GM21619 (cell line): ENCODE measurements around the gene KLHL17.
"Not testable (repeated sequence)": the region's sequence is repeated elsewhere in the genome, so short reads cannot be mapped to it uniquely, and the experiment has no call there.

Experiments
- ATAC-seq: cut with Tn5 transposase; IDR thresholded peaks from one replicate; pipeline ENCODE4 v1.9.1; 2021; ENCODE audit not compliant: unreplicated experiment

The KLHL17 gene

DNA sequence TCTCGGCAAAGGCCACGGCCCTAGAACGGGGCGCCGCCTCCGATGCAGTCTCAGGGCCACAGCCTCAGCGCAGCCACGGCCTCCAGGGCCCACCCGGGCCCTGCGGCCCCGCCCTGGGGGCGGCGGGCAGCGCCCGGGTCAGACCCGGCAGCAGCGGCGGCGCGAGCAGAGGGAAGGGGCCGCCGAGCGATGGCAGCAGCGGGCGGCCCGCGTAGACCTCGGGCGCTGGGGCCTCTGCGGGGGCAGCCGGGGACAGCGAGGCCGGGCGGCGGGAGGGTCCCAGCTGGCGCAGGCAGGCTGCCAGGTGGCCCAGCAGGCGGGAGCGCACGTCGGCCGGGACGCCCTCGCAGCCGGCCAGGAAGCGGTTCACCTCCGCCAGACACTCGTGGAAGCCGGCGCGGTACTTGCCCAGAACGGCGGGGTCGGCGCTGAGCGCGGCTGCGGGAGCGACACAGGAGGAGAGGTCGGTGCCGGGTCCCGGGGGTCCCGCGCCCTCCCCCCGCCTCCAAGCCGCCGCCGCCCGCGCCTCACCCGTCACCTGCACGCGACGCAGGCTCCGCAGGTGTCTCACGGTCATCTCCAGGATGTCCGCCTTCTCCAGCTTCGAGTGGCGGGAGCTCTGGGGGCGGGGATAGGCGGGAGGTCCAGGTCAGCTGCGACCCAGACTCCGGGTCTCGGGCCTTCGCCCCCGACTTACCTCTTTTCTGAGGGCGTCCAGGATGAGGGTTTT is 38.8 kb downstream of the KLHL17 start:
- no peak for ATAC-seq

DNA sequence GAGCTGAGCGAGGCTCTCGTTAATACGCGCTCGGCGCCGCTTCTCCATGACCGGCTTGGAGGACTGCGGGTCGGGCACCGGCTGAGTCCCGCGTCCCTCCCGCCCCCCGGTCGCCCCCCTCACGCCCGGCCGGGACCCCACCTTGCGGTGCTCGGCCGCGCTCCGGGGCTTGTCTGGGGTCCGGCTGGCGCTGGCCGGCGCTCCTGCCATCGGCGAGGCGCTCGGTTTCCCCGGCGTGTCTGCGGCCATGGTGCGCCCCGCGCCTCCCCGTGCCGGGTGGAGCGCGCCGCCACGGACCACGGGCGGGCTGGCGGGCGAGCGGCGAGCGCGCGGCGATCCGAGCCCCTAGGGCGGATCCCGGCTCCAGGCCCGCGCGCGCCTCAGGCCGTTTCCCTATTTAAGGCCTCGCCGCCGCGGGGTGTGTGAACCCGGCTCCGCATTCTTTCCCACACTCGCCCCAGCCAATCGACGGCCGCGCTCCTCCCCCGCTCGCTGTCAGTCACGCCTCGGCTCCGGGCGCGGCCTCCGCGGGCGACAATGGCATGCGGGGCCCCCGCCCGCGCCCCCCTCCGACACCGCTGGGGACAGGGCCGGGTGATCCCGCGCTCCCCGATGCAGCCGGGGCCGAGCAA is 39.5 kb downstream of the KLHL17 start, which contains the start of gene HES4:
Gene HES4 (minus strand): TSS at position 373 of the 632 bp plus-strand sequence. CDS start 124 bp downstream, at position 249.
- ATAC-seq, result no peak

DNA sequence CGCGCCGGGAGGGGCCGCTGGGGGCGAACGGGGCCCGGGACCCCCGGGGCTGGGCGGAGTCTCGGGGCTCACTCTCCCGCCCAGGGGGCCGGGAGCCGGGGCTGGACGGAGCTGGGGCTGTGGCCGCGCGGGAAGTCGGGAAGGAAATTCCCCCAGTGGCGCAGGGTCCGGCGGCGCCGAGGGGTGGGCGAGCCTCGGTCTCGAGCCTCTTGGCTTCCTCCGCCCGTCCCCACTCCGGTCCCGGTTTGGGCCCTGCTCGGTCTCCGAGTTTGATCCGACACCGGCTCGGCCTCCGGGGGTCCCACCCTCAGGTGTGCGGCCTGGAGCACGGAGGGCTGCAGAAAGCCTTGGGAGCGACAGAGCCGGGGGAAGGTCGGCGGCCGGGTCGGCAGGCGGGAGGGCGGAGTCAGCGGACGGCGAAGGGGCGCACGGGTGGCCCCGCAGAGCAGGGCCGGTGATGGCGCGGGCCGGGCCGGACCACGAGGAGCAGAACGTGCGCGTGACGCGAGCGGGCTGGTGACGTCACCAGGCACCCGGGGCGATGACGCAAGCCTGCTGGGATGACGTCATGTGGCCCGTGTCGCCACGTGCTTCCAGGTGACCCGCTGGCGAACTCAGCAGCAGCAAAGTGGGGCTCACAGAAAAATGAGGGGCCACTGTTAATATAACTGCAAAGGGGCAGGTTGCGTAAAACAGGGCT is 40.1 kb downstream of the KLHL17 start:
- ATAC-seq, result no peak

DNA sequence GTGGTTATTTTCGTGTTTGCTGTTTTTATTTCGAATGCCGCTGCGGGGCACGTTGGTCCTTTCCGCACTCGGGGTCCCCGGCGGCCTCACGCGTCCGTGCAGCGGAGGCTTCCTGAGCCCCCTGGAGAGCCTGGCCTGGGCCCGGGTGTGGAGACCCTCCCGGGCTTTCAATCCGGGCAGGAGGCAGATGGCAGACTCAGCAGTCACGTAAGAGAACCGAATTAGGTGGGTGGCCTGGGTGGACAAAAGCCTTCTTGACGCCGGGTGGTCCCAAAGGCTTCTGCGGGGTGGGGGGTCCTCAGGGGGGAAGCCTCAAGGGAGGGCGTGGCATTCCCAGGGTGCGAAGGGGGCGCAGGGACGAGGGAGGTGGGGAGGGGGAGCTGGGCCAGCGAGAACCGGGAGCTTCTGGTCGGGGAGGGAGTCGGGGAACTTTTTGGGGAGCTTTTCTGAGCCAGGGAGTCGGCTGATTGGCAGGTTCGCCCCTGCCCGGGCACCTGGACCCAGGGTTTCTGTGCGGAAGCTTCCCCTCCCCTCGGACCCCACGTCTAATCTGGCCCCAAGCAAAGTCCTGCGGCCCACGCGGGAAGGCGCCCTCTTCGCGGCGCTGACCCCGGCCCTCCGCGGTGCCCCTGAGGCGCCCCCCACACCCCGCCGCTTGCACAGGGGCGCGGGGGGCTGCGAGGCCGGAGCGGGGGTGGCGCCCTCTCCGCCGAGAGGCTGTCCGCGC is 40.8 kb downstream of the KLHL17 start:
- no peak for ATAC-seq

DNA sequence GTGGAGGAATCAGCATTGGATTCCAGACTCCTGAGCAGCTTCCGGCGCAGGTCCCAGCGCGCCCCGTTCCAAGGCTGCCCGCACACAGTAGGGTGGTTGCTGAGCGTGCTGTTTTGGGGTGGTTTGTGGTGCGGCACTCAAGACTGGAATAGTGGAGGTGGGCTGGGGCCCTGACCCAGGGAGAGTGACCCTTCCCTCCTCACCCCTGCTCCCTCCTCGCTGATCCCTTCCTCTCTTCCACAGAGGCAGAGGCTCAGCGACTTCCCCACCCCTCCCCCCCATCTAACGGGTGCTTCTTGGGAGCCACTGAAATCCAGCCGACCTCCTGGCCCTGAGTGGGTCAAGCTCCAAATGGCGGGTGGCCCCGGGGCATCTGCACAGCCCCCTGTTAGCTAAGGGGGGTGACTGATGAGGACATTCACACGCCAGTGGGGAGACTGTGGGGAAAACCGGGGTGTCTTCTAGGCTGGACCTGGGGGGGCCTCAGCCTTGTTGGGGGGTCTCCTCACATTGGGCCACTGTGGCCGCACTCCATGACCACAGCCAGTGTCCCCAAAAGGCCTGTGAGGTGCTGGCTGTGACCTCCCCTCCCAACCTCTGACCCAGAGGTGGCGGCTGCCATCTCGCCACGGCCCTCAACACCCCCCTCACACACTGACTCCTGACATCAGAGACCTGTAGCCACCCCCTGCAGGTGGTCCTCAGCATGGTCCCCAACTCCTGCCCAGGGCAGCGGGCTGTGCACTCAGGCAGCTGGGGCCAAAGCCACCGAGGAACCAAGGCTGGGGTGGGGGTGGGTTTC is 43.4 kb downstream of the KLHL17 start:
- ATAC-seq, result no peak

DNA sequence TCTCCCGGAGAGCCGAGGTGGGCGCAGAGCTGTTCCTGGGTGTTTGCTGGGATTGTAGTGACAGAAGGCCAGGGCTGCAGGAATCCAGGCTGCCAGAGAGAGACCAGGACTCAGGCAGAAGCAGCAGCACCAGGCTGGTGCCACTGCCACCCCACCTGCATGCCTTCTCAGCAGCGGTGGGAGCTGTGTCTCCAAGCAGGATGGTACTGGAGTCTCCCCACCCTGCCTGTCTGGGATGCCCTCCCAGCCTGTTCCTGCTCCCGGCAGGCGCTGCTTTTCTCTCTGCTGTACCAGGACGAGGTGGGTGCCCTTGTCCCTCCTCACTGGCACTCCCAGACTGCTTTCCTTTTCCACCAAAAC is 44.0 kb downstream of the KLHL17 start:
- ATAC-seq, result no peak

DNA sequence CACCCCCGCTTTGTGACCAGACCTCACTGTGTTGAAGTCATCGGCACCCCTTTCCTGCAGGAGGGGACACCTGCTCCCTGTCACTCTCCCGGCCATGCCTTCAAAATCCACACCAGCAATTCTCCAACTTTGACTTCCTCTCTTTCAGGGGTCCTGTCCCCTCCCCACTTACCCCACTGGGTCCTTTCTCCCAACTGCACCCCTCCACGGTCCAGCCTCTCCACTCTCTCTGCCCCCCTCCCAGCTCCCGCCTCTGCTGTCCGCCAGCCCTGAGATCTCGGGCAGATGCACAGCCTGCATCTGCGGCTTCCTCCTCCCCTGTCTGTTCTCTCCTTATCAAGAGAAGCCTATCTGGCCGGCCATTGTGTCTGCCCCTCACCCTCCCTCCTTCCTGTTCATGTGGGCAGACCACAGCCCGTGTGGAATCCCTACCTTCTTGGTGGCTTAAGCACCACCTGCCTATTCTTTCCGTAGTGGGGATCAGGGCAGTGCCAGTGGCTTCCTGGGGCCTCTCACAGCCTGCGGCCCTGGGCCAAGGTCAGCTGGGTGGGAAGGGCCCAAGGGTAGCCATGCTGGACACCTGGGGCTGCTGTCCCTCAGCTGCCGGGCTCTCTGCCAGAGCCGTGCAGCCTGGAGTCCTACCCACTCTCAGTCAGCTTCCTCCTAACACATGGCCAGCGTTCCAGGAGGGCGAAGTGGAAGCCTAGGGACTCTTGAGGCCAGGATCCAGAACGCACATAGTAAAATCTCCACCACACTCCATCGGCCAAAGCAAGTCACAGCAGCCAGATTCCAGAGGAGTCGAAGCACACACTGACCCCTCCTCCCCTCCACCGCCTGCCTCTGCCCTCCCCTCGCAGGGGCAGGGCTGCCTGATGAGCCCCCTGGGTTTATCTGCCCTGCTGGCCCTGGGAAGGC is 44.7 kb downstream of the KLHL17 start:
- ATAC-seq, result no peak

DNA sequence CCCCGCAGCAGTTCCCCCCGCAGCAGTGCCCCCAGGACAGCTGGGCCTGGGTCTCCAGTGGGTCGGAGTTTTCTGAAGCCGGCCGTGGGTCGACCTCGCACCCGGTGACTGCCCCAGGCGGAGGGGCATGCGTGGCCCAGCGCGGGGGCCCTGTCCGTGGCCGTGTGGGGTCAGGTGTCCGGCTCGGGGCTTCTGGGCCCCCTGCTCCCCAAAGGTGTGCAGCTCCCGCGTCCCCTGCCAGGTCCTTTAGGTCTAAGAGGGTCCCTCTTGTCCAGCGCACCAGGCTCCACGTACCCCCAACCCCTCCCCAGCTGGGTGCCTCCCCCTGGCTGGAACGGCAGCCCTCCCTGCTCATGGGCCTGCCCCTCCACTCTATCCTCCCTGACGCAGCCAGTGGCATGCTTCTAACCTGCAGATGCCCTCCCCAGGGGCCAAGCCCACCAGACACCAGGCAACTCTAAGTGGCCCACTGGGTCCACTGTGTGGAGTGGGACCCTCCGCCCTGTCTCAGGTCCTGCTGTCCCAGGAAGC is 45.5 kb downstream of the KLHL17 start:
- ATAC-seq, result no peak

DNA sequence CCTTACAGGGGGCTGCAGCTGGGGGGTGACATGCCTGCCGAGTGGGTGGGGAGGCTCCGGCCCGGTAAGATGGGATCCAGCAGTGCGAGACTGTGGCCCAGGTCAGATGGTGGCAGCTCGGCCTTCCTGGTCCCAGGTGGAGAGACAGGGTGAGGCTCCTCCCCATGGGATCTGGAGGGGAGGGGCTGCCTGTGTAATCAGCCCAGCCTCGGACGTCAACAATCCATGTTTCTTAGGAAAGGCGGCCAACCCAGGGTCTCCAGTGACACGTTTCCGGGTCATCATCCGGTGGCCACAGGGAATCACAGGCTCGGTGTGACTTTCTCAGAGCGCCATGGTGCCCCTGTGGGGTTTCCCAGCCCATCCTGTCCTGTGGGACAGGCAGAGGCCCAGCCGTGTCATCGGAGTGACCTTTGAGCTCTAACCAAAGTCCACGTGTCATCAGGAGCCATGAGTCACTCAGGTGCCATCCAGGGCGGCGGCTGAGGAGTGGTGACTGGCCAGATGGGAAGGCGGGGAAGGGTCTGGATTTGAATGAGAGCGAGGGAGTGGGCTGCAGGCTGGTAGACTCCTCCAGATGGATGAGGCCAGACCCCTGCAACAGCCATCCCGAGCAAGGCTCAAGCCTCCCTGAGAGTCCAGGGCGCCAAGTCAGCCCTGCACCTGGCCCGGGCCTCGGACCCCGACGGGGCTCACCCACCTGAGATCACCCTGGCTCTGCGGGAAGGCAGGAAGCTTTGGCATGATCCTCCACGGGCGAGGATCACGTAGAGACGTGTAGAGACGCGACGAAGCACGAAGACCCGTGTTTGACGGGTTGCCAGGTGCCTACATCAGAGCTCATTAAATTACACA is 46.1 kb downstream of the KLHL17 start:
- no peak for ATAC-seq

DNA sequence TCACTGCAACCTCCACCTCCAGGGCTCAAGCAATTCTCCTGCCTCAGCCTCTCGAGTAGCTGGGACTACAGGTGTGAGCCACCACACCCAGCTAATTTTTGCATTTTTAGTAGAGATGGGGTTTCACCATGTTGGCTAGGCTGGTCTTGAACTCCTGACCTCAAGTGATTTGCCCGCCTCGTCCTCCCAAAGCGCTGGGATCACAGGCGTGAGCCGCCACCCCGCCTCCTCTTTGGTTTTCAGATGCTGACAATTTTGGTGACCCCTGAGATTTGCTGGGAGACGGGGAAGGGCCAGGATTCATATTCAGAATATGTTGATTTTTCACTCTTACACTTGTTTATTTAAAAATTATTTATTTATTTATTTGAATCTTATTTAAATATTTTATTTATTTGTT is 49.7 kb downstream of the KLHL17 start:
- not testable (repeated sequence) for ATAC-seq

DNA sequence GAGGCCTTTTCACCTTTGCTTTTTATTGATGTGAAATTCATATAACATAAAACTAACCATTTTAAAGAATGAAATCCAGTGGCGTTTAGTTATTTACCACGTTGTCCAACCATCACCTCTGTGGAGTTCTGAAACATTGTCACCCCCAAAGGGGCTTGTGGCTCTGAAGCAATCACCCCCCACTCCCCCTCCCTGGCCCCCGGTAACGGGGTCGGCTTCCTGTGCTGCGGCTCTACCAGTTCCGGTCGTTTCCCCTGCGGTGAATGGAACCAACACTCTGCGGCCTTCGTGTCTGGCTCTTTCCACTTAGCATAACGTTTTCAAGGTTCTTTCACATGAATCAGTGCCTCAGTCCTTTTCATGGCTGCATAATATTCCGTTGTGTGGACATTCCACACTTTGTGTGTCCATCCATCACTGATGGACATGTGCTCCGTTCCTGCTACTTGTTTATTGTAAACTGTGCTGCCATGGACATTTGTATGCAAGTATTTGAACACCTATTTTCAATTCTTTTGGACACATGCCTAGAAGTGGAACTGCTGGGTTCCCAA is 51.1 kb downstream of the KLHL17 start:
- no peak for ATAC-seq

DNA sequence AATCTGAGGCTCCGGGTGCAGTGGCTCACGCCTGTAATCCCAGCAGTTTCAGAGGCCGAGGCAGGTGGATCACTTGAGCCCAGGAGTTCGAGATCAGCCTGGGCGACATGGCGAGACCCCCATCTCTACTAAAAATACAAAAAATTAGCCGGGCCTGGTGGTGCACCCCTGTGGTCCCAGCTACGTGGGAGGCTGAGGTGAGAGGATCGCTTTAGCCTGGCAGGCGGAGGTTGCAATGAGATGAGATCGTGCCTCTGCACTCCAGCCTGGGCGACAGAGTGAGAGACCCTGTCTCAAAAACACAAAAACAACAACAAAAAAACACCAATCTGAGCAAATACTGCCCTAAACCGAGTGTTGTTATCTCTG is 52.3 kb downstream of the KLHL17 start:
- ATAC-seq, result not testable (repeated sequence)

DNA sequence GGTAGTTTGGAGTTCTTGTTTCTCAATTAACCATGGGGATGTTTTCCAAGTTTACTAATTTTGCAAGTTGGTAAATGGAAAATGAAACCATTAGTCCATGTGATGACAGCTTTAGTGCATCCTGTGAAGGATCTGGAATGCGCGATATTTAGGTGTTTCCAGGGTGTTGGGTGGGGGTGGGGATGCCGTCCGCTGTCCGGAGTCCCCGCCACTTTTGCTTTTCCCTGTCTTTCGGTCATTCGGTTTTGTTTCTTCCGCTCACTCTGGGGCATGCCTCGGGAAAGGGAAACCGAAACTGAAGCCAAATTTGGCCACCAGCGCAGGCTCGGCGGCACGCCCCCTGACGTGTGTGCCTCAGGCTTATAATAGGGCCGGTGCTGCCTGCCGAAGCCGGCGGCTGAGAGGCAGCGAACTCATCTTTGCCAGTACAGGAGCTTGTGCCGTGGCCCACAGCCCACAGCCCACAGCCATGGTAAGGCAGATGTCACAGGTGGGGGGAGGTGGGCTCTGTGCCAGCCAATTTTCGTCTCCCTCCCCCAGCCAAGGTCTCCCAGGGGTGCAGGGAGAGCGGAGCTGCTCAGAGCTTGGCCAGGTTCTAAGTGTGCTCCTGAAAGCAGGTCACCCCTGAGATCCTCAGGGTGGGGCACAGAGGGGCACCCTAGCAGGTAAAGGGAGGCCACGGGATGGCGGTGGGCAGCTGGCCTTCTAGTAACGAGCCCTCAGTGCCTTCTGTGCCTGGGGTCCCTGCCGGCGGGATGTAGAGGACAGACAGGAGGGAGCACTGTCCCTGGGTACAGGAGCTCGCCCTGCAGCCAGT is 52.9 kb downstream of the KLHL17 start, which contains the start of gene ISG15:
Gene ISG15 (plus strand): TSS at position 393 of the 817 bp plus-strand sequence. CDS start 77 bp downstream, at position 470.
- peak; percentile 75 for ATAC-seq

DNA sequence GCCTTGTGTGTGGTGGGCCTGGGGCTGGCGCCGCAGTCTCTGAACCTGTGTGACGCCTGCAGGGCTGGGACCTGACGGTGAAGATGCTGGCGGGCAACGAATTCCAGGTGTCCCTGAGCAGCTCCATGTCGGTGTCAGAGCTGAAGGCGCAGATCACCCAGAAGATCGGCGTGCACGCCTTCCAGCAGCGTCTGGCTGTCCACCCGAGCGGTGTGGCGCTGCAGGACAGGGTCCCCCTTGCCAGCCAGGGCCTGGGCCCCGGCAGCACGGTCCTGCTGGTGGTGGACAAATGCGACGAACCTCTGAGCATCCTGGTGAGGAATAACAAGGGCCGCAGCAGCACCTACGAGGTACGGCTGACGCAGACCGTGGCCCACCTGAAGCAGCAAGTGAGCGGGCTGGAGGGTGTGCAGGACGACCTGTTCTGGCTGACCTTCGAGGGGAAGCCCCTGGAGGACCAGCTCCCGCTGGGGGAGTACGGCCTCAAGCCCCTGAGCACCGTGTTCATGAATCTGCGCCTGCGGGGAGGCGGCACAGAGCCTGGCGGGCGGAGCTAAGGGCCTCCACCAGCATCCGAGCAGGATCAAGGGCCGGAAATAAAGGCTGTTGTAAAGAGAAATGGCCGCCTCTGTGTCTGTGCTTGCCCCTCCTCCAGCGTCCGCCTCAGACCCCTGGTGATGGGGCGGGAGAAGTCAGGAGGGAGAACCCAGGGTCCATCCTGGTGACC is 53.7 kb downstream of the KLHL17 start:
- ATAC-seq, result no peak

DNA sequence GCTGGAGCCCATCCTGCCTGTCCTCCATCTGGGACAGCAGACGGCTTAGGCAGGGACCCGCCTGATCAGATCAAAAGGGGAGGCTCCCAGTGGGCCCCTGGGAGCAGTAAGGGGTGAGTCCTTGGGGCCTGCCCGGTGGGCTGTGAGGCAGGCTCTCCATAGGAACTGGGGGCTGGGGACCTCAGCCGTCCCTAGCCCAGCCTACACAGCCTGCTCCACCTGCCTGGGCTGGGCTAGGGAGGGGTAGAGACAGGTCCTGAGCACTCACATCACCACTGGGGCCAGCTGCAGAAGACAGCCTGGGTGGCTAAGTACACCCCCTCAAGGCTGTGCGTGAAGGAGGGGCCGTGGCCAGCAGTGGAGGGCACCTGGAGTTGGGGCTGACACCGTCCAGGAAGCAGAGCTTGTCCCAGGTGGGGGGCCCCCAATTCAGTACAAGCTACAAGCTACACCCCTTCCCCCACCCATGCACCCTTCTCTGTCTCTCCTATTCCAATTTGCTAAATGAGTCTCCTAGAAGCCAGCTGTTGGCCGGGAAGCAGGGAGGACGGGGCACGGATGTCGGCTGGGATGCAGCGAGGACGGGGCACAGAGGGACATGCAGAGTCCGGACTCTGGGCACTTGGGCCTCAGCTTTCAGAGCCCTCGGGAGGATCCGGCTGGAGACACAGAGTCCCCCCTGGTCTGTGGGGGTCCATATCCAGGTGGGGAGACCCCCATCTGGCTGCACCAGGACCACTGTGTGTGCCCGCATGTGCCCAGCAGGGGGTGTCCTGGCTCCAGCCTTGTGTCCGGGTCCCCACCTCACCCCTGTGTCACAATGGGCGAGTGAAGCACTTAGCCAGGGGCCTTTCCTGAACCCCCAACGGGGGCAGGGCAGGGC is 54.7 kb downstream of the KLHL17 start:
- ATAC-seq, result no peak
